Activated CD8-positive, alpha-beta memory T cell treated with anti-CD3 and anti-CD28 coated beads for 24 hours (primary cell): ENCODE measurements around the gene SMARCD2.
"Not testable (repeated sequence)": the region's sequence is repeated elsewhere in the genome, so short reads cannot be mapped to it uniquely, and the experiment has no call there.

Source experiments
- DNase-seq: peaks from one replicate; pipeline ENCODE4 v3.0.0-alpha.2; 2020

SMARCD2 gene

GRCh38 chr17:63798572-63799106 is 43.8 kb downstream of the SMARCD2 start:
- no peak for DNase-seq

- not testable (repeated sequence) for DNase-seq
Observed at GRCh38 chr17:63796375-63796774, 46.1 kb downstream of the SMARCD2 start.

DNA sequence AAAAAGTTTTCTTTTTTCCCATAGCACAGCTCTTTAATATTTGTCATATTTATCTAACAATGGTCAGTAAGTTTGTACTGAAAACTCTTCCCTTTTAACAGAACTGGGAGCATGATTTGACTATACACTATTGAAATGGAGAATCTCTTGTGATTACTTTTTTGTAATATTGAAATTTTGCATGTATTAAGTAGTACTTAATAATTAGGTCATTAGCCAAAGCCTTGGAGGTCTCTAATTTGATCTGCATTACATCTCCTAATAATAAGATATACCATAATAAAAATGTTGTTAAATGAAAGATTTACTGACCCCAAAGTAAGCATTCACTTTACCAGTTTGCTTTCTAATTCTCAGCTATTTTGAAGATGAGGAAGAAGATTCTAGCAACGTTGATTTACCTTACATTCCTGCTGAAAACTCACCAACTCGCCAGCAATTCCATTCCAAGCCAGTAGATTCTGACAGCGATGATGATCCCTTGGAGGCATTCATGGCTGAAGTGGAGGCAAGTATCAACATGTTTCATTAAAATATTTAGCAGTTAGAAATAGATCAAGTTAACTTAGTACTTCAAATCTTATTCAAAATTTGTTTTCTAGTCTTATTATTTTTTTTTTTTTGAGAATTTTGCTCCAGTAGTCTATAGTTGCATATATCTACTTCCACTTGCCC is 50.3 kb downstream of the SMARCD2 start:
- DNase-seq, result no peak

GRCh38 chr17:63790057-63790456 is 52.4 kb downstream of the SMARCD2 start:
- no peak for DNase-seq

DNA sequence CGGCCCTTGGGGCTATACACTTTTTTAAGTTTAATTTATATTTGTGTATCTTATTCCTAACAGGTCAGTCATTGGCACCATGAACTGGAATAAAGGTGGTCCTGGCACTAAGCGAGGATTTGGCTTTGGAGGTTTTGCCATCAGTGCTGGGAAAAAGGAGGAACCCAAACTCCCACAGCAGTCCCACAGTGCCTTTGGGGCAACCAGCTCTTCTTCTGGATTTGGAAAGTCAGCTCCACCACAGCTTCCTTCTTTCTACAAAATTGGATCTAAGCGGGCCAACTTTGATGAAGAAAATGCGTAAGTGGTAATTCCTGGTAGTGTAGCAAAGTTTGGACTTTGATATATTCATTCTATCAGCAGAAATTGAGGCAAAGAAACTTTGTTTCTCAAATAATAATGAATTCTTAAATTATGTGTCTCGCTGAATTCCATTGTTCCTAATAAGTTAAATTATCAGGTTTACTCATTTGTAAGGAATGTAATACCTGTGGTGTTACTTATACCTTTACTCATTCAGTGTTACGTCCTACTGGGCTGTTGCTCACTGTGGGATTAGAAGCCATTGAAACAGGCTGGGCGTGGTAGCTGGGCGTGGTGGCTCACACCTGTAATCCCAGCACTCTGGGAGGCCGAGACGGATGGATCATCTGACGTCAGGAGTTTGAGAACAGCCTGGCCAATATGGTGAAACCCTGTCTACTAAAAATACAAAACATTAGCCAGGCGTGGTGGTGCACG is 55.3 kb downstream of the SMARCD2 start:
- no peak for DNase-seq

- DNase-seq, result no peak
Observed at GRCh38 chr17:63786117-63786516, 56.4 kb downstream of the SMARCD2 start.

GRCh38 chr17:63785556-63785955 is 56.9 kb downstream of the SMARCD2 start:
- DNase-seq, result no peak

- no peak for DNase-seq
Observed at GRCh38 chr17:63783522-63783921, 59.0 kb downstream of the SMARCD2 start.
